ENCODE data around the gene PANK3.
"Not testable (repeated sequence)": the region's sequence is repeated elsewhere in the genome, so short reads cannot be mapped to it uniquely, and the experiment has no call there.

The PANK3 gene

GRCh38 chr5:168578538-168579487 lies at the start of gene PANK3:
TSS of gene PANK3 (minus strand) at chr5:168579368. CDS start at chr5:168579283, 85 bp downstream.
- DNase-seq (ENCODE audit: low spot score): peak; percentile 62

- peak; percentile 48 for DNase-seq (ENCODE audit: low spot score)
These were observed 45.7 kb upstream of the PANK3 start for GRCh38 chr5:168624850-168625364.

DNA sequence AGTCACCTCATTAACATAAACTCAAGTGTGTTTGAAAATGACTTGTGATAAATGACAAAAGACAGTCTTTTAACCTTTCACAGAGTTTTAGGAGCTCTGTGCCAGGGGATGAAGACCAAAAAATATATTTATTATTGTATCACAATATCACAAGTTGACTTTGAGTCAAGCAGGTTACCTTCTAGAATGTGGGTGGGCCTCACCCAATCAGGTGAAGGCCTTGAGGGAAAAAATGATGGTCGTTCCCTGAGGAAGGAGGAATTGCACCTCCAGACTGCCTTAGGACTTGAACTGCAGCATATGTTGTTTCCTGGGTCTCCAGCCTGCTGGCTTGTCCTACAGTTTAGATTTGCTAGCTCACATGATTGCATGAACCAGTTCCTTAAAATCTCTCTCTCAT lies 41.6 kb upstream of the PANK3 start:
- DNase-seq (ENCODE audit: low spot score): no peak

GRCh38 chr5:168614661-168615060 lies 35.5 kb upstream of the PANK3 start:
- no peak for DNase-seq (ENCODE audit: low spot score)

GRCh38 chr5:168613996-168614395 lies 34.8 kb upstream of the PANK3 start:
- no peak for DNase-seq (ENCODE audit: low spot score)

DNA sequence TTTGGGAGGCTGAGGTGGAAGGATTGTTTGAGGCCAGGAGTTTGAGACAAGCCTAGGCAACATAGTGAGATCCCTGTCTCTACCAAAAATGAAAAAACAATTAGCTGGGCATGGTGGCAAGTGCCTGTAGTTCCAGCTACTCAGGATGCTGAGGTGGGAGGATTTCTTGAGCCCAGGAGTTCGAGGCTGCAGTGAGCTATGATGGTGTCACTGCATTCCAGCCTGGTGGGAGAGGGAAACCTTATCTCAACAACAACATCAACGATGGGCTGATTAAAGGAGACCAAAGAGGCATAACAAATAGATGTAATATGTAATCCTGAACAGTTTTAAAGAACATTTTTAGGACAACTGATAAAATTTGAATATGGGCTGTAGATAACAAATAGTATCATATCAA lies 34.2 kb upstream of the PANK3 start:
- no peak for DNase-seq (ENCODE audit: low spot score)

GRCh38 chr5:168612996-168613395 lies 33.8 kb upstream of the PANK3 start:
- DNase-seq (ENCODE audit: low spot score): no peak

- no peak for DNase-seq (ENCODE audit: low spot score)
These were observed 33.0 kb upstream of the PANK3 start for GRCh38 chr5:168612123-168612522.

- DNase-seq (ENCODE audit: low spot score): no peak
These were observed 32.0 kb upstream of the PANK3 start for GRCh38 chr5:168611165-168611564.

DNA sequence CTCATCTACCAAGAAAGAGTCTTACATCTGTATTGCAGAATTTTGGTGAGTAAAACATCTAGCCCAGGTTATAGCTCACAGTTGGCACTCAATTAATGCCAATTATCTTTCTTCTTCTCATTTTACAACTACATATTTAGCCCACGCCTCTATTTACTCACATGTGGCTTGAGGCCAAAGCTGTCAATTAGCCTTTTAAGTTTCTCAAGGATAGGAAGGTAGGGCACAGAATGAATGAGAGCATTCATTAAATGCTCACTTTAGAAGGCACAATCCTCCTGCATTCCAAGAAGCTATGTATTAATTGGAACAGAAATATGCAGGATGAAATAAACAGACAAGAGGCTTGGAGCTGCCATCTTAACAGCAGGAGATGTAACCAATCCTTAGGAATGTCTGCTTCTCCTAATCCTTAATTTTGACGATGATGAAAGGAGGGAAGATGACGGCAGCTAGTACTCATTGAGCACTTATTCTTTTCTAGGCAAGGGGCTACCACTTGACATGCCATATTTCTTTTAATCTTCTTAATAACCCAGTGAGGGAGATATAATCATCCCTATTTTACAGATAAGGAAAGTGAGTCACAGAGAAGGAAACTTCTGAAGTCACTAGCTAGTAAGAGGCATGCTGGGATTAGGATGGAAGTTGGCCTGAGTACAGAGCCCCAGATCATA lies 30.8 kb upstream of the PANK3 start:
- DNase-seq (ENCODE audit: low spot score): no peak

DNA sequence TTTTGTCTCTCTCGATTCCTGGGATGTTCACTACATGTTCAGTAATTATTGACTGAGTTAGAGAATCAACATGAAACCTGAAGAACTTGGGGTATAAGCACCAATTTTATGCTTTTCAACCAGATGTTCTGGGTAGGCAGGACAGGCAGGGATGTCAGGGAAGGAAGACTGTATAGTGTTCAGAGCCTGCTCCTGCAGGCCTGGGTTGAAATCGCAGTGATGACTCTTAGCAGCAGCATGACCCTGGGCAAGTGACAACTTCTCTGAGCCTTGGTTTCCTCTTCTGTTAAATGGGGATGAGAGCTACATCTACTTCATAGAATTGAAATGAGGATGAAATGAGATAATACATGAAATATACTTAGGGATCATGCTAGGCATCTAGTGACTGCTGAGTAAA lies 29.7 kb upstream of the PANK3 start:
- DNase-seq (ENCODE audit: low spot score): no peak

- no peak for DNase-seq (ENCODE audit: low spot score)
These were observed 29.2 kb upstream of the PANK3 start for GRCh38 chr5:168608386-168608785.

DNA sequence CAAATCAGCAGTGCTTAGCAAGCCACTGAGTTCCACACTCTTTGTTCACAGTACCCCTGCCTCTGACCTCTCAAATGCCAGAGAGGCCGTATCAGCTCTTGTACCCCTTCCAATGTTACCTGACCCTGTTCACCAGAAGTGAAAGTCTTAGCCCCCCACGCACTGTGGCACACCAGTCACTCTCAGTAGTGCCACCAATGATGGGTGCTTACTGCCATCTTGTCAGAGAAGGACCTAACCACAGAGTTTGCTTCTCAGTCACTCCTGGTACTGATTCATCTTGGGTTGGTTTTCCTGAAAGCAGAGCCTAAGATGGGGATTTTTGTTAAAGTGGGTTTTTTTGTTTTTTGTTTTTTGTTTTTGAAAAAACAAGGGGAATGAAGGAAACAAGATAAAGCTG lies 28.8 kb upstream of the PANK3 start:
- no peak for DNase-seq (ENCODE audit: low spot score)

DNA sequence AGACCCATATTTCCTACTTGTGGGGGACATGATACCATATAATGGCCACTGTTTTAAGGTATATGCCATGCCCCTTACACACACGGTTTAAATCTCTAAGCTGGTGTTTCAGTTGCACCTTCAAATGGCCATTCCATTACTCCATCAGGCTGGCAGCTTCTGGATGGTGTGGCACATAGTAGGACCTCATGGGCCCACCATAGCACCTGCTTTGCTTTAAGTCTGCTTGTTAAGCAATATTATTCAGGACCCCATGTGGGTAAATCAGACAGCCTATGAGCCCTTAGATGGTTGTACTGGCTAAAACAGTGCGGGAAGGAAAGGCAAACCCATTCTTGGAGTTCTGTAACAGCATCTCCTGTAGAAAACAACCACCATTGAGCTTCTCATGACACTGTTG lies 27.4 kb upstream of the PANK3 start:
- no peak for DNase-seq (ENCODE audit: low spot score)

DNA sequence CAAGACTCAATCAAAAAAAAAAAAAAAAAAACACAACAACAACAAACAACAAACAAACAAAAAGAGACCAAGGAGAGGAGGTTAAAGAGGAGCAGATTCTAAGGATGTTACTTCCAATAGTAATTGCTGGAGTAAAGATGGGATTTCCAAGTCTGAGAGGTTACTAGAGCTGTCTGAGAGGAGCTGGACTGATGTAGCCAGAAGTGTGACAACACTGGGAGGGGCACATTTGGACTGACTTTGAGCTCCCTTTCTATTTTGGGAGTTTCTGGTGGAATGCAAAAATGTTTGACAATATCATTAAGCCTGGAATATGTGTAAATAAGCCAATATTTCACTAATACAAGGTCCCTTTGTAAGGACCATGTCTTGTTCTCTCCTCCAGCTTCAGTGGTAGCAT lies 25.3 kb upstream of the PANK3 start:
- DNase-seq (ENCODE audit: low spot score): no peak

GRCh38 chr5:168603746-168604145 lies 24.6 kb upstream of the PANK3 start:
- no peak for DNase-seq (ENCODE audit: low spot score)

GRCh38 chr5:168602517-168602916 lies 23.3 kb upstream of the PANK3 start:
- DNase-seq (ENCODE audit: low spot score): no peak

GRCh38 chr5:168601972-168602371 lies 22.8 kb upstream of the PANK3 start:
- no peak for DNase-seq (ENCODE audit: low spot score)

DNA sequence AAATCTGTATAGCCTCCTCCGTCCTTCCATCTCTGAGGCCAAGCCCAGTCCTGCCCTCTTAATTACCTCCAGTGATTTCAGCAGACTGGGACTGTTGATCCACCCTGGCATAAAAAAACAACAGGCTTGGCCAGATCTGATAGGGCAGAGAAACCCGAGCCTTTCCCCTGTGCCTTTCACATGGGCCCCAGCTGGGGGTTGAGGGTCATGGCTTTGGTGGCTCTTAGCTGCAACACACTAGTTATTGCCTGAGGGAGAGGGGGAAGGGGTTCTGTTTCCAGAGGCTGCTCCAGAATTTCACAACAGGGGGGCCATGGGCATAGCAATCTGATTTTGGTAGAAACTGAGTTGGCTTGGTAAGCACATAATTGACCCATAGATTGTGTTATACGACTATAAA lies 21.2 kb upstream of the PANK3 start:
- DNase-seq (ENCODE audit: low spot score): peak; percentile 79

GRCh38 chr5:168599826-168600225 lies 20.7 kb upstream of the PANK3 start:
- no peak for DNase-seq (ENCODE audit: low spot score)

GRCh38 chr5:168598639-168599038 lies 19.5 kb upstream of the PANK3 start:
- DNase-seq (ENCODE audit: low spot score): no peak

DNA sequence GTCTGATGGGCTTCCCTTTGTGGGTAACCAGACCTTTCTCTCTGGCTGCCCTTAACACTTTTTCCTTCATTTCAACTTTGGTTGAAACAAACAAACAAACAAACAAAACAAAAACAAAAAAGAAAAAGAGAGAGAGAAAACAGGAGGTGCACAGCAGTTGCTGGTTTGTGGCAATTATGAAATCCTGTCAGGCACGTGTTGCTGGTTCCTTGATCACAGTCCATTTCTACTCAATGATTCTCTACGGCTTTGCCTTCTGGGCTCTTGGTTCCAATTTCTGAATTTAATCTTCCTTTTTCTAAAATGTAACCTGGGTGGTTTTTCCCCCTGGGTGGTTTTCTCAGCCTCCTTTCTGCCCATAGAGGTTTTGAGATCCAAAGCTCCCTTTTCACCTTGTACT lies 17.8 kb upstream of the PANK3 start:
- no peak for DNase-seq (ENCODE audit: low spot score)

- not testable (repeated sequence) for DNase-seq (ENCODE audit: low spot score)
These were observed 17.0 kb upstream of the PANK3 start for GRCh38 chr5:168596122-168596521.
